ENCODE results near the gene TXNDC2.

Gene TXNDC2

GRCh38 chr18:9928646-9929259 lies 43.0 kb downstream of the TXNDC2 start:
- TF ChIP-seq, protein P1, sequence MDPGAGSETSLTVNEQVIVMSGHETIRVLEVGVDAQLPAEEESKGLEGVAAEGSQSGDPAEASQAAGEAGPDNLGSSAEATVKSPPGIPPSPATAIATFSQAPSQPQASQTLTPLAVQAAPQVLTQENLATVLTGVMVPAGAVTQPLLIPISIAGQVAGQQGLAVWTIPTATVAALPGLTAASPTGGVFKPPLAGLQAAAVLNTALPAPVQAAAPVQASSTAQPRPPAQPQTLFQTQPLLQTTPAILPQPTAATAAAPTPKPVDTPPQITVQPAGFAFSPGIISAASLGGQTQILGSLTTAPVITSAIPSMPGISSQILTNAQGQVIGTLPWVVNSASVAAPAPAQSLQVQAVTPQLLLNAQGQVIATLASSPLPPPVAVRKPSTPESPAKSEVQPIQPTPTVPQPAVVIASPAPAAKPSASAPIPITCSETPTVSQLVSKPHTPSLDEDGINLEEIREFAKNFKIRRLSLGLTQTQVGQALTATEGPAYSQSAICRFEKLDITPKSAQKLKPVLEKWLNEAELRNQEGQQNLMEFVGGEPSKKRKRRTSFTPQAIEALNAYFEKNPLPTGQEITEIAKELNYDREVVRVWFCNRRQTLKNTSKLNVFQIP (CRISPR knock-in tag; IDR thresholded peaks at IDR 0.05; ENCODE audit: borderline replicate concordance, low read depth) = no peak
- TF ChIP-seq ESRRG (CRISPR knock-in tag; IDR thresholded peaks at IDR 0.05) (no peak), TOX (CRISPR knock-in tag; IDR thresholded peaks at IDR 0.05; ENCODE audit: borderline replicate concordance) (no peak)
- no peak for ATAC-seq

GRCh38 chr18:9930299-9930884 lies 44.6 kb downstream of the TXNDC2 start:
- no peak for ATAC-seq
- TF ChIP-seq ZFP30 (CRISPR knock-in tag; IDR thresholded peaks at IDR 0.05) (no peak), ZFP3 (CRISPR knock-in tag; IDR thresholded peaks at IDR 0.05) (no peak), RARB (CRISPR knock-in tag; IDR thresholded peaks at IDR 0.05) (no peak), GLIS3 (CRISPR knock-in tag; IDR thresholded peaks at IDR 0.05) (no peak), ESRRG (CRISPR knock-in tag; IDR thresholded peaks at IDR 0.05) (no peak), PPARA (CRISPR knock-in tag; IDR thresholded peaks at IDR 0.05; ENCODE audit: borderline replicate concordance) (no peak), ZC3H10 (CRISPR knock-in tag; IDR thresholded peaks at IDR 0.05) (no peak), ARNTL (CRISPR knock-in tag; IDR thresholded peaks at IDR 0.05; ENCODE audit: borderline replicate concordance, low read depth) (no peak), ZNF565 (CRISPR knock-in tag; conservative IDR thresholded peaks at IDR 0.05; ENCODE audit: low read depth) (no peak), ZNF8 (CRISPR knock-in tag; IDR thresholded peaks at IDR 0.05) (no peak), ZNF70 (CRISPR knock-in tag; IDR thresholded peaks at IDR 0.05) (no peak), TOX (CRISPR knock-in tag; IDR thresholded peaks at IDR 0.05; ENCODE audit: borderline replicate concordance) (no peak), ISL1 (CRISPR knock-in tag; IDR thresholded peaks at IDR 0.05) (no peak)
- TF ChIP-seq, protein P2, sequence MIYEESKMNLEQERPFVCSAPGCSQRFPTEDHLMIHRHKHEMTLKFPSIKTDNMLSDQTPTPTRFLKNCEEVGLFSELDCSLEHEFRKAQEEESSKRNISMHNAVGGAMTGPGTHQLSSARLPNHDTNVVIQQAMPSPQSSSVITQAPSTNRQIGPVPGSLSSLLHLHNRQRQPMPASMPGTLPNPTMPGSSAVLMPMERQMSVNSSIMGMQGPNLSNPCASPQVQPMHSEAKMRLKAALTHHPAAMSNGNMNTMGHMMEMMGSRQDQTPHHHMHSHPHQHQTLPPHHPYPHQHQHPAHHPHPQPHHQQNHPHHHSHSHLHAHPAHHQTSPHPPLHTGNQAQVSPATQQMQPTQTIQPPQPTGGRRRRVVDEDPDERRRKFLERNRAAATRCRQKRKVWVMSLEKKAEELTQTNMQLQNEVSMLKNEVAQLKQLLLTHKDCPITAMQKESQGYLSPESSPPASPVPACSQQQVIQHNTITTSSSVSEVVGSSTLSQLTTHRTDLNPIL (CRISPR knock-in tag; IDR thresholded peaks at IDR 0.05; ENCODE audit: low read depth) = no peak
- TF ChIP-seq, protein P1 (CRISPR knock-in tag; IDR thresholded peaks at IDR 0.05; ENCODE audit: borderline replicate concordance, low read depth) = no peak
- TF ChIP-seq, protein P3, sequence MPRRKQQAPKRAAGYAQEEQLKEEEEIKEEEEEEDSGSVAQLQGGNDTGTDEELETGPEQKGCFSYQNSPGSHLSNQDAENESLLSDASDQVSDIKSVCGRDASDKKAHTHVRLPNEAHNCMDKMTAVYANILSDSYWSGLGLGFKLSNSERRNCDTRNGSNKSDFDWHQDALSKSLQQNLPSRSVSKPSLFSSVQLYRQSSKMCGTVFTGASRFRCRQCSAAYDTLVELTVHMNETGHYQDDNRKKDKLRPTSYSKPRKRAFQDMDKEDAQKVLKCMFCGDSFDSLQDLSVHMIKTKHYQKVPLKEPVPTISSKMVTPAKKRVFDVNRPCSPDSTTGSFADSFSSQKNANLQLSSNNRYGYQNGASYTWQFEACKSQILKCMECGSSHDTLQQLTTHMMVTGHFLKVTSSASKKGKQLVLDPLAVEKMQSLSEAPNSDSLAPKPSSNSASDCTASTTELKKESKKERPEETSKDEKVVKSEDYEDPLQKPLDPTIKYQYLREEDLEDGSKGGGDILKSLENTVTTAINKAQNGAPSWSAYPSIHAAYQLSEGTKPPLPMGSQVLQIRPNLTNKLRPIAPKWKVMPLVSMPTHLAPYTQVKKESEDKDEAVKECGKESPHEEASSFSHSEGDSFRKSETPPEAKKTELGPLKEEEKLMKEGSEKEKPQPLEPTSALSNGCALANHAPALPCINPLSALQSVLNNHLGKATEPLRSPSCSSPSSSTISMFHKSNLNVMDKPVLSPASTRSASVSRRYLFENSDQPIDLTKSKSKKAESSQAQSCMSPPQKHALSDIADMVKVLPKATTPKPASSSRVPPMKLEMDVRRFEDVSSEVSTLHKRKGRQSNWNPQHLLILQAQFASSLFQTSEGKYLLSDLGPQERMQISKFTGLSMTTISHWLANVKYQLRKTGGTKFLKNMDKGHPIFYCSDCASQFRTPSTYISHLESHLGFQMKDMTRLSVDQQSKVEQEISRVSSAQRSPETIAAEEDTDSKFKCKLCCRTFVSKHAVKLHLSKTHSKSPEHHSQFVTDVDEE (CRISPR knock-in tag; IDR thresholded peaks at IDR 0.05) = no peak

GRCh38 chr18:9931146-9931545 lies 45.4 kb downstream of the TXNDC2 start:
- TF ChIP-seq SNAI2 (CRISPR knock-in tag; IDR thresholded peaks at IDR 0.05) = no peak
- TF ChIP-seq ISL1 (CRISPR knock-in tag; IDR thresholded peaks at IDR 0.05) = no peak
- no peak for TF ChIP-seq TCF4 (CRISPR knock-in tag; IDR thresholded peaks at IDR 0.05; ENCODE audit: borderline replicate concordance)
- TF ChIP-seq ARNTL (CRISPR knock-in tag; IDR thresholded peaks at IDR 0.05; ENCODE audit: borderline replicate concordance, low read depth) = no peak
- TF ChIP-seq ZC3H10 (CRISPR knock-in tag; IDR thresholded peaks at IDR 0.05) = no peak

GRCh38 chr18:9931678-9932077 lies 45.9 kb downstream of the TXNDC2 start:
- TF ChIP-seq ZNF8 (CRISPR knock-in tag; IDR thresholded peaks at IDR 0.05) (no peak), GLIS3 (CRISPR knock-in tag; IDR thresholded peaks at IDR 0.05) (no peak), SNAI2 (CRISPR knock-in tag; IDR thresholded peaks at IDR 0.05) (no peak), ZFP3 (CRISPR knock-in tag; IDR thresholded peaks at IDR 0.05) (no peak)
- TF ChIP-seq, protein P2 (CRISPR knock-in tag; IDR thresholded peaks at IDR 0.05; ENCODE audit: low read depth) = no peak
- ATAC-seq = no peak

More at GRCh38 chr18:9931146-9931545, 45.4 kb downstream of the TXNDC2 start:
- no peak for ATAC-seq

Data from SK-N-SH treated with all-trans-retinoic acid at 6 μM for 48 hours (cell line).